B cell (primary cell): Measurements from ENCODE around the gene MAP3K20. TPM values are rescaled to one million over a fixed set of nuclear protein-coding genes. Genes with fewer than 3 reads are reported as not detected.

Source experiments
- ATAC-seq: fragments of 200-7000 bp; cut with Tn5 transposase; one replicate; pipeline ENCODE4 v1.10.0; 2021; ENCODE audit warnings: low read depth, mild to moderate bottlenecking, moderate number of reproducible peaks, moderate library complexity
- CTCF ChIA-PET: fragments of 350-600 bp; sonication (Branson Sonifier 250); formaldehyde crosslinking; loops from one replicate; lab custom pipeline; 2021; ENCODE audit warnings: antibody characterized with exemption, inconsistent platforms; lab: Charles Lee
- POLR2A ChIA-PET: fragments of 350-600 bp; sonication (Branson Sonifier 250); formaldehyde crosslinking; loops from one replicate; lab custom pipeline; 2021; ENCODE audit warnings: antibody characterized with exemption; lab: Charles Lee
- DNase-seq: peaks from one replicate; pipeline ENCODE4 v3.0.0; 2013
- H2AFZ ChIP-seq: 2 replicates; pipeline ENCODE4 v1.6.1; 2012; ENCODE audit warnings: mild to moderate bottlenecking, low read depth, low read length; ENCODE audit not compliant: insufficient read depth, poor library complexity, severe bottlenecking
- H3K27ac ChIP-seq, 2 donors: 1 replicate in 1 of 2; 2 replicates in 1 of 2; pipeline ENCODE4 v1.5.1; 2012 to 2013; ENCODE audit warnings: low read length in 2 of 2, mild to moderate bottlenecking in 2 of 2, moderate library complexity in 1 of 2
- H3K27me3 ChIP-seq, 4 experiments: fragments of 200-600 bp in 1 of 4; sonication (generic) in 1 of 4; replicated peaks in 1 of 4; 1 replicate in 2 of 4; 2 replicates in 2 of 4; pipeline versions ENCODE4 v1.6.1 to v1.7.0; 2013 to 2016; ENCODE audit warnings: low read length in 3 of 4, mild to moderate bottlenecking in 2 of 4, mixed read lengths in 1 of 4, moderate library complexity in 1 of 4; ENCODE audit not compliant: insufficient read depth in 4 of 4, control insufficient read depth in 3 of 4; ENCODE audit errors: control extremely low read depth in 1 of 4
- H3K36me3 ChIP-seq, 2 experiments: replicated peaks in 1 of 2; 1 replicate in 1 of 2; 2 replicates in 1 of 2; pipeline versions ENCODE4 v1.6.1 to v1.7.1; 2013; ENCODE audit warnings: low read length in 1 of 2; ENCODE audit not compliant: insufficient read depth in 2 of 2, control insufficient read depth in 1 of 2; ENCODE audit errors: control extremely low read depth in 1 of 2, extremely low read depth in 1 of 2
- H3K4me1 ChIP-seq, 2 donors: fragments of 200-600 bp in 1 of 2; sonication (generic) in 1 of 2; 1 replicate in 1 of 2; 2 replicates in 1 of 2; pipeline versions ENCODE4 v1.5.1 to v1.6.1; 2013 to 2017; ENCODE audit warnings: low read length in 2 of 2; ENCODE audit not compliant: control insufficient read depth in 2 of 2, insufficient read depth in 2 of 2
- H3K4me2 ChIP-seq: replicated peaks from 2 replicates; pipeline ENCODE3; 2012; ENCODE audit warnings: mild to moderate bottlenecking, low read depth, low read length; ENCODE audit not compliant: poor library complexity, severe bottlenecking
- H3K4me3 ChIP-seq, 5 experiments: fragments of 200-600 bp in 1 of 5; sonication (generic) in 1 of 5; 1 replicate in 3 of 5; 2 replicates in 2 of 5; pipeline versions ENCODE4 v1.5.1 to v1.7.0; 2011 to 2016; ENCODE audit warnings: low read length in 4 of 5, mild to moderate bottlenecking in 4 of 5, low read depth in 2 of 5, control low read depth in 1 of 5, moderate library complexity in 1 of 5; ENCODE audit not compliant: insufficient read depth in 1 of 5; ENCODE audit errors: control extremely low read depth in 1 of 5, extremely low read depth in 1 of 5
- H3K79me2 ChIP-seq: fragments of 200-600 bp; sonication (generic); one replicate; pipeline ENCODE4 v1.6.0; 2016; ENCODE audit warnings: low read length; ENCODE audit not compliant: control insufficient read depth, insufficient read depth
- H3K9ac ChIP-seq: fragments of 200-600 bp; sonication (generic); 2 replicates; pipeline ENCODE4 v1.6.1; 2017; ENCODE audit warnings: mild to moderate bottlenecking, low read length, moderate library complexity
- H3K9me3 ChIP-seq, 3 donors: one replicate each; pipeline versions ENCODE4 v1.6.1 to v1.7.1; 2013; ENCODE audit warnings: low read length in 2 of 3; ENCODE audit not compliant: control insufficient read depth in 2 of 3, insufficient read depth in 1 of 3; ENCODE audit errors: control extremely low read depth in 1 of 3
- H4K20me1 ChIP-seq: 2 replicates; pipeline ENCODE4 v1.6.0; 2012; ENCODE audit warnings: mild to moderate bottlenecking, low read length; ENCODE audit not compliant: insufficient read depth, control insufficient read depth, poor library complexity, severe bottlenecking
- H3K27ac Mint-ChIP-seq: one replicate; pipeline ENCODE4 v1.8.0; 2021; ENCODE audit warnings: mixed read lengths
- H3K27me3 Mint-ChIP-seq: one replicate; pipeline ENCODE4 v1.8.0; 2021; ENCODE audit warnings: mixed read lengths
- H3K4me1 Mint-ChIP-seq: one replicate; pipeline ENCODE4 v1.8.0; 2021; ENCODE audit warnings: mixed read lengths
- H3K4me3 Mint-ChIP-seq: one replicate; pipeline ENCODE4 v1.8.0; 2021; ENCODE audit warnings: mixed read lengths
- H3K9me3 Mint-ChIP-seq: one replicate; pipeline ENCODE4 v1.8.0; 2022; ENCODE audit warnings: mixed read lengths; ENCODE audit not compliant: insufficient read depth
- CTCF ChIP-seq: fragments of 200-600 bp; IDR thresholded peaks from one replicate; pipeline ENCODE4 v1.8.0; 2022; ENCODE audit warnings: antibody characterized with exemption, mild to moderate bottlenecking
- EZH2 ChIP-seq: IDR thresholded peaks from 2 replicates; pipeline ENCODE4 v1.6.1; 2012; ENCODE audit warnings: borderline replicate concordance, low read depth, mild to moderate bottlenecking, moderate library complexity, low read length; ENCODE audit not compliant: insufficient read depth, poor library complexity, severe bottlenecking
- WGBS: methylation state at CpG from one replicate; pipeline ENCODE4 v1.1.5; 2013; ENCODE audit warnings: missing lambda C conversion rate; ENCODE audit not compliant: insufficient coverage; 5-methylcytosine and 5-hydroxymethylcytosine counted together
- intact Hi-C: fragments of 100-400 bp; cut with micrococcal nuclease; formaldehyde crosslinking; loops from one replicate; pipeline ENCODE4 v1.10.0; 2022
- polyA plus RNA-seq: library from polyadenylated mRNA; depleted of rRNA; stranded (reverse); fragments of >200 nt; gene quantifications from 2 replicates; pipeline ENCODE4 v1.2.3, GENCODE V29; 2012
- total RNA-seq, 2 donors: library from RNA; stranded (reverse); fragments of 120-200 nt in 1 of 2; gene quantifications; 1 replicate in 1 of 2; 2 replicates in 1 of 2; pipeline versions ENCODE4 v1.2.3 to v1.2.4, GENCODE V29; 2013 to 2022

The MAP3K20 gene
- total and polyA plus RNA-seq, 2 donors (not counting 1 experiment from before 2014, with no cell fraction given): 2.2 to 9.1 TPM

GRCh38 chr2:173221132-173221695, 145.6 kb downstream of the MAP3K20 start:
- no peak overlapping the region for H2AFZ ChIP-seq
- no peaks in the 10 kb centered on the region for H3K4me1 ChIP-seq
- H3K9ac ChIP-seq: no peak overlapping the region
- H3K4me3 ChIP-seq: no peak overlapping the region
- no peak overlapping the region for H3K27ac ChIP-seq
- H3K27ac Mint-ChIP-seq: no peak overlapping the region
- H3K4me2 ChIP-seq: no peak overlapping the region
- H3K9me3 Mint-ChIP-seq: no peaks in the 10 kb centered on the region
- H3K79me2 ChIP-seq: no peaks in the 10 kb centered on the region
- ATAC-seq (no peak), DNase-seq (no peak)
- H3K9me3 ChIP-seq: no peaks in the 10 kb centered on the region
- no peaks in the 10 kb centered on the region for H3K36me3 ChIP-seq
- ChIA-PET POLR2A (no interaction called here), CTCF (interaction anchor here (1.7 kb wide), 1 partner anchor 11 kb away, joined by 6 read pairs; no protein-coding TSS in a partner anchor)
- no peaks in the 10 kb centered on the region for H3K27me3 ChIP-seq
- WGBS: 100% methylated on average over 1 of the region's 4 CpGs
- no peaks in the 10 kb centered on the region for H3K27me3 Mint-ChIP-seq
- no peak overlapping the region for H3K4me3 Mint-ChIP-seq
- no peaks in the 10 kb centered on the region for H4K20me1 ChIP-seq
- intact Hi-C loops: no loop called here
- H3K4me1 Mint-ChIP-seq: no peaks in the 10 kb centered on the region
- TF ChIP-seq EZH2 (no peak), CTCF (no peak)

DNA sequence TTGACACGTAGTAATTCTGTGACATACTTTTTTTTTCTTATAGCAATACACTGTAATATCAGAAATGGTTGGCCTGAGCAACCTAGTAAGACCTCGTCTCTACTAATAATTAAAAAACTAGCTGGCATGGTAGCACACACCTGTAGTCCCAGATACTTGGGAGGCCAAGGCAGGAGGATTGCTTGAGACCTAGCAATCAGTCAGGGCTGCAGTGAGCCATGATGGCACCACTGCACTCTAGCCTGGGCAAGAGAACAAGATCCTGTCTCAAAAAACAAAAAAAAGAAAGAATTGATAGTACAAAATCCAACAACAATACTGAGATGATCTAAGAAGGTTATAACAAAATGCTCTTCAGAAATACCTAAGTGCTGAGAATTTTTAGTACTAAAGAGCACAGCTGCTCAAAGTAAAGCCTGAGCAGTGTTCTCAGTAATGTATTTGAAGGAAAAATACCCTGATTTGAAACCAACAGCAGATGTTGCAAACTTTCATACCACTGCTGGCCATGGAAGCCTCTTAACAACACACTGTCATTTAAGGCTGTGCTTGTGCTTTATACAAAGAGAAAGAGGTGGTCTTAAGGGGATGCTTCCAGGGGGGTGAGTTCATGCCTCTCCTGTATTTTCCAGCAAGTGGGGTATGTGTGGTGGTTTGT, 146.4 kb downstream of the MAP3K20 start:
- intact Hi-C loops: no loop called here
- H3K27me3 Mint-ChIP-seq: no peaks in the 10 kb centered on the region
- Histone ChIP-seq H3K36me3 (no peaks in the 10 kb centered on the region), H4K20me1 (no peaks in the 10 kb centered on the region), H3K27ac (no peak overlapping the region), H2AFZ (no peak overlapping the region), H3K27me3 (no peaks in the 10 kb centered on the region), H3K4me1 (no peaks in the 10 kb centered on the region), H3K4me3 (no peak overlapping the region), H3K79me2 (no peaks in the 10 kb centered on the region), H3K9ac (no peak overlapping the region), H3K9me3 (no peaks in the 10 kb centered on the region), H3K4me2 (no peak overlapping the region)
- H3K4me1 Mint-ChIP-seq: no peaks in the 10 kb centered on the region
- no peak overlapping the region for H3K4me3 Mint-ChIP-seq
- H3K27ac Mint-ChIP-seq: no peak overlapping the region
- TF ChIP-seq CTCF: no peak
- TF ChIP-seq EZH2: no peak
- DNase-seq (no peak), ATAC-seq (no peak)
- H3K9me3 Mint-ChIP-seq: no peaks in the 10 kb centered on the region
- CTCF ChIA-PET: interaction anchor here (1.7 kb wide), 1 partner anchor 12 kb away, joined by 6 read pairs; no protein-coding TSS in a partner anchor
- POLR2A ChIA-PET: no interaction called here
- WGBS: 86% methylated on average over 1 of the region's 2 CpGs
